Panc1 (cell line): ENCODE results near the gene FAM53B.

Experiments used
- CTCF ChIP-seq: fragments of 450-650 bp; IDR thresholded peaks from 2 replicates; pipeline ENCODE4 v1.5.1; 2017; ENCODE audit warnings: mild to moderate bottlenecking
- POLR2AphosphoS5 ChIP-seq: IDR thresholded peaks from 2 replicates; pipeline ENCODE4 v1.6.1; 2012; ENCODE audit warnings: mild to moderate bottlenecking, low read depth, low read length, moderate library complexity
- REST ChIP-seq, 2 experiments: IDR thresholded peaks; 2 replicates each; pipeline ENCODE4 v1.6.1; 2011 to 2012; ENCODE audit warnings: low read depth in 2 of 2, control low read depth in 1 of 2, low read length in 1 of 2, mild to moderate bottlenecking in 1 of 2, moderate library complexity in 1 of 2; ENCODE audit not compliant: insufficient read depth in 1 of 2
- SIN3A ChIP-seq: IDR thresholded peaks from 2 replicates; pipeline ENCODE4 v1.6.1; 2012; ENCODE audit warnings: low read depth, mild to moderate bottlenecking, low read length, moderate library complexity, borderline replicate concordance; ENCODE audit not compliant: insufficient read depth

- TF ChIP-seq CTCF (no peak), SIN3A (no peak), REST (IDR thresholded peaks at IDR 0.05; ENCODE audit: insufficient read depth in 1 of 2, low read depth in 2 of 2, low read length in 1 of 2) (no peak), POLR2AphosphoS5 (no peak)
Measured at GRCh38 chr10:124670849-124671248, 73.3 kb downstream of the FAM53B start.
